Stimulated activated CD4-positive, alpha-beta T cell treated with anti-CD3 and anti-CD28 coated beads, TNF-alpha, amount 100 ng/mL, for 1 hour (primary cell): ENCODE measurements around the gene RBBP8NL.

Source experiments
- DNase-seq, 3 donors: peaks; one replicate each; pipeline ENCODE4 v3.0.0-alpha.2; 2020; ENCODE audit warnings: low read depth in 3 of 3, low spot score in 1 of 3

RBBP8NL gene

GRCh38 chr20:62461834-62462233 lies 34.5 kb upstream of the RBBP8NL start:
- DNase-seq = no peak

- no peak for DNase-seq
These were observed 33.8 kb upstream of the RBBP8NL start for GRCh38 chr20:62461157-62461556.

- no peak for DNase-seq
These were observed 33.3 kb upstream of the RBBP8NL start for GRCh38 chr20:62460678-62461077.

GRCh38 chr20:62459488-62459887 lies 32.1 kb upstream of the RBBP8NL start:
- DNase-seq = no peak

- DNase-seq = no peak
These were observed 31.2 kb upstream of the RBBP8NL start for GRCh38 chr20:62458275-62459251.

- DNase-seq = no peak
These were observed 30.5 kb upstream of the RBBP8NL start for GRCh38 chr20:62457831-62458230.

- DNase-seq = no peak
These were observed 29.8 kb upstream of the RBBP8NL start for GRCh38 chr20:62457098-62457497.

GRCh38 chr20:62455929-62456328 lies 28.6 kb upstream of the RBBP8NL start:
- no peak for DNase-seq

- no peak for DNase-seq
These were observed 27.7 kb upstream of the RBBP8NL start for GRCh38 chr20:62454904-62455636.

- DNase-seq = no peak
These were observed 26.0 kb upstream of the RBBP8NL start for GRCh38 chr20:62453186-62453808.

- no peak for DNase-seq
These were observed 25.2 kb upstream of the RBBP8NL start for GRCh38 chr20:62452475-62453095.

GRCh38 chr20:62451970-62452369 lies 24.6 kb upstream of the RBBP8NL start:
- no peak for DNase-seq

GRCh38 chr20:62451156-62451767 lies 23.9 kb upstream of the RBBP8NL start:
- no peak for DNase-seq

- DNase-seq = no peak
These were observed 22.8 kb upstream of the RBBP8NL start for GRCh38 chr20:62449951-62450691.

GRCh38 chr20:62448788-62449187 lies 21.4 kb upstream of the RBBP8NL start:
- no peak for DNase-seq

- DNase-seq = no peak
These were observed 20.7 kb upstream of the RBBP8NL start for GRCh38 chr20:62448038-62448437.

GRCh38 chr20:62446888-62447869 lies 19.8 kb upstream of the RBBP8NL start:
- no peak for DNase-seq

- DNase-seq = no peak
These were observed 19.1 kb upstream of the RBBP8NL start for GRCh38 chr20:62446481-62446880.
